Esophagus squamous epithelium (tissue), 5 donors: ENCODE measurements around the gene SSC5D. TPM values are rescaled to one million over a fixed set of nuclear protein-coding genes. Genes with fewer than 3 reads are reported as not detected.

Experiments
- DNase-seq: peaks from one replicate; lab custom pipeline; 2025; lab: John Stamatoyannopoulos, UW
- H3K27ac ChIP-seq, 4 donors: fragments of 200-600 bp; sonication (generic); one replicate each; pipeline ENCODE4 v1.5.1; 2016 to 2019; ENCODE audit warnings: mild to moderate bottlenecking in 1 of 4
- H3K27me3 ChIP-seq, 4 donors: fragments of 200-600 bp; sonication (generic); 1 replicate in 3 of 4; 2 replicates in 1 of 4; pipeline versions ENCODE4 v1.5.1 to v1.6.0; 2017 to 2021; ENCODE audit warnings: antibody characterized with exemption in 1 of 4
- H3K36me3 ChIP-seq, 3 donors: fragments of 200-600 bp; sonication (generic); one replicate each; pipeline ENCODE4 v1.5.1; 2016 to 2019
- H3K4me1 ChIP-seq, 3 donors: fragments of 200-600 bp; sonication (generic); one replicate each; pipeline ENCODE4 v1.5.1; 2017 to 2019
- H3K4me3 ChIP-seq, 4 donors: fragments of 200-600 bp; sonication (generic); 1 replicate in 3 of 4; 2 replicates in 1 of 4; pipeline ENCODE4 v1.5.1; 2016 to 2019; ENCODE audit warnings: mild to moderate bottlenecking in 2 of 4, moderate library complexity in 1 of 4
- H3K9me3 ChIP-seq, 3 donors: fragments of 200-600 bp; sonication (generic); one replicate each; pipeline ENCODE4 v1.5.1; 2016 to 2019
- POLR2A ChIP-seq, 4 donors: fragments of 450-650 bp; IDR thresholded peaks; one replicate each; pipeline ENCODE4 v1.6.1; 2017; ENCODE audit warnings: antibody characterized with exemption in 4 of 4, mild to moderate bottlenecking in 4 of 4, moderate library complexity in 3 of 4
- WGBS, 2 donors: methylation state at CpG; one replicate each; pipeline ENCODE4 v1.1.5; 2018; 5-methylcytosine and 5-hydroxymethylcytosine counted together
- intact Hi-C: fragments of 100-400 bp; cut with DNase I; formaldehyde crosslinking; loops from one replicate; pipeline ENCODE4 v1.15.0; 2022
- total RNA-seq, 4 donors: library from RNA; depleted of rRNA; stranded (reverse); fragments of >200 nt; gene quantifications; one replicate each; pipeline ENCODE4 v1.1.0, GENCODE V29; 2016
- TF ChIP-seq, protein P1 (sequence below), 6 experiments: fragments of 450-650 bp in 4 of 6; fragments of 200-600 bp in 2 of 6; sonication (generic) in 2 of 6; IDR thresholded peaks; one replicate each; pipeline ENCODE4 v1.5.1; 2016 to 2019; ENCODE audit warnings: antibody characterized with exemption in 6 of 6, mild to moderate bottlenecking in 4 of 6, moderate library complexity in 4 of 6
- donor health status: DM: yes; HTN: yes; CAD: no.

SSC5D gene
- total RNA-seq, 4 donors from 2014 or later: 0.40 to 5.0 (median 0.68) TPM

DNA sequence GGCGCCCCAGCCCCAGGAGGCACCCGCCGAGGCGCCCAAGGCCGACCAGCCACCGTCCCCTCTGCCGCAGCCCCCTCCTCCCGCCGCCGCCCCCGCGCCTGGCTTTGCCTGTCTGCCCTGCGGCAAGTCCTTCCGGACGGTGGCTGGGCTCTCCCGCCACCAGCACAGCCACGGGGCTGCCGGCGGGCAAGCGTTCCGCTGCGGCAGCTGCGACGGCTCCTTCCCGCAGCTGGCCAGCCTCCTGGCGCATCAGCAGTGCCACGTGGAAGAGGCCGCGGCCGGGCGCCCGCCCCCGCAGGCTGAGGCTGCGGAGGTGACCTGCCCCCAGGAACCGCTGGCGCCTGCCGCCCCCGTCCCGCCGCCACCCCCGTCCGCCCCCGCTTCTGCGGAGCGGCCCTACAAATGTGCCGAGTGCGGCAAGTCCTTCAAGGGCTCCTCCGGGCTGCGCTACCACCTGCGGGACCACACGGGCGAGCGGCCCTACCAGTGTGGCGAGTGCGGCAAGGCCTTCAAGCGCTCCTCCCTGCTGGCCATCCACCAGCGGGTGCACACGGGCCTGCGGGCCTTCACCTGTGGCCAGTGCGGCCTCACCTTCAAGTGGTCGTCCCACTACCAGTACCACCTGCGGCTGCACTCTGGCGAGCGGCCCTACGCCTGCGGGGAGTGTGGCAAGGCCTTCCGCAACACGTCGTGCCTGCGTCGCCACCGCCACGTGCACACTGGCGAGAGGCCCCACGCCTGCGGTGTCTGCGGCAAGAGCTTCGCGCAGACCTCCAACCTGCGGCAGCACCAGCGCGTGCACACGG lies 5.9 kb upstream of the SSC5D start:
- no peak for TF ChIP-seq POLR2A (IDR thresholded peaks at IDR 0.05)
- TF ChIP-seq, protein P1, sequence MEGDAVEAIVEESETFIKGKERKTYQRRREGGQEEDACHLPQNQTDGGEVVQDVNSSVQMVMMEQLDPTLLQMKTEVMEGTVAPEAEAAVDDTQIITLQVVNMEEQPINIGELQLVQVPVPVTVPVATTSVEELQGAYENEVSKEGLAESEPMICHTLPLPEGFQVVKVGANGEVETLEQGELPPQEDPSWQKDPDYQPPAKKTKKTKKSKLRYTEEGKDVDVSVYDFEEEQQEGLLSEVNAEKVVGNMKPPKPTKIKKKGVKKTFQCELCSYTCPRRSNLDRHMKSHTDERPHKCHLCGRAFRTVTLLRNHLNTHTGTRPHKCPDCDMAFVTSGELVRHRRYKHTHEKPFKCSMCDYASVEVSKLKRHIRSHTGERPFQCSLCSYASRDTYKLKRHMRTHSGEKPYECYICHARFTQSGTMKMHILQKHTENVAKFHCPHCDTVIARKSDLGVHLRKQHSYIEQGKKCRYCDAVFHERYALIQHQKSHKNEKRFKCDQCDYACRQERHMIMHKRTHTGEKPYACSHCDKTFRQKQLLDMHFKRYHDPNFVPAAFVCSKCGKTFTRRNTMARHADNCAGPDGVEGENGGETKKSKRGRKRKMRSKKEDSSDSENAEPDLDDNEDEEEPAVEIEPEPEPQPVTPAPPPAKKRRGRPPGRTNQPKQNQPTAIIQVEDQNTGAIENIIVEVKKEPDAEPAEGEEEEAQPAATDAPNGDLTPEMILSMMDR (IDR thresholded peaks at IDR 0.05): no peak
- H3K4me1 ChIP-seq: peaks cover 38 to 50% (median 45%) of the 10 kb centered on the region in 3 donors
- no peak for DNase-seq

DNA sequence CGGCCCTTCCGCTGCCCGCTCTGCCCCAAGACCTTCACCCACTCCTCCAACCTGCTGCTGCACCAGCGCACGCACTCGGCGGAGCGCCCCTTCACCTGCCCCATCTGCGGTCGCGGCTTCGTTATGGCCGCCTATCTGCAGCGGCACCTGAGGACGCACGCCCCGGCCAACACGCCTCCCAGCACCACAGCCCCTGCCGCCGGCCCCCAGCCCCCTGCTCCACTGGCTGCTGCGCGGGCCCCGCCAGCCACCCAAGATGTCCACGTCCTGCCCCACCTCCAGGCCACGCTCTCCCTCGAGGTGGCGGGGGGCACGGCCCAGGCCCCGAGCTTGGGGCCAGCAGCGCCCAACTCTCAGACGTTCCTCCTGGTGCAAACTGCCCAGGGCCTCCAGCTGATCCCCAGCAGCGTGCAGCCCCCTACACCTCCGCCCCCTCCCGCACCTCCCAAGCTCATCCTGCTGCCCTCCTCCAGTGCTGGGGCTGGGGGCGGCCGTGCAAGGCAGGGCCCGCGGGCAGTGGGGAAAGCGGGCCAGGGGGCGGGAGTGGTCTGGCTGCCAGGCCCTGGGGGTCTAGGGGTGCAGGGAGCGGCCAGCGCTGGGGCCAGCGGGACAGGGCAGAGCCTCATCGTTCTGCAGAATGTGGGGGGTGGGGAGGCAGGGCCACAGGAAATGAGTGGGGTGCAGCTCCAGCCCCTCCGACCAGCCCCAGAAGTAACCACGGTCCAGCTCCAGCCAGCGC lies 5.1 kb upstream of the SSC5D start:
- intact Hi-C loops: no loop called here
- Histone ChIP-seq H3K4me3 (no peak overlapping the region), H3K4me1 (peaks cover 38 to 50% (median 38%) of the 10 kb centered on the region in 3 donors), H3K9me3 (no peaks in the 10 kb centered on the region), H3K36me3 (peaks cover 0 to 37% (median 21%) of the 10 kb centered on the region in 3 donors), H3K27me3 (no peaks in the 10 kb centered on the region), H3K27ac (no peak overlapping the region)
- no peak for TF ChIP-seq POLR2A (IDR thresholded peaks at IDR 0.05)
- TF ChIP-seq, protein P1 (IDR thresholded peaks at IDR 0.05): no peak
- 90% methylated on average over 8 of the region's 47 CpGs; no CpG with 5 or more reads in 1 of the 2 donors for WGBS, 2 donors
- DNase-seq: no peak

More for the DNA sequence above, 5.9 kb upstream of the SSC5D start:
- intact Hi-C loops: no loop called here
- Histone ChIP-seq H3K4me3 (no peak overlapping the region), H3K27ac (no peak overlapping the region), H3K27me3 (no peaks in the 10 kb centered on the region), H3K9me3 (no peaks in the 10 kb centered on the region), H3K36me3 (peaks cover 0 to 37% (median 21%) of the 10 kb centered on the region in 3 donors)
- WGBS, 2 donors: 93% methylated on average over 3 of the region's 83 CpGs; no CpG with 5 or more reads in 1 of the 2 donors

DNA sequence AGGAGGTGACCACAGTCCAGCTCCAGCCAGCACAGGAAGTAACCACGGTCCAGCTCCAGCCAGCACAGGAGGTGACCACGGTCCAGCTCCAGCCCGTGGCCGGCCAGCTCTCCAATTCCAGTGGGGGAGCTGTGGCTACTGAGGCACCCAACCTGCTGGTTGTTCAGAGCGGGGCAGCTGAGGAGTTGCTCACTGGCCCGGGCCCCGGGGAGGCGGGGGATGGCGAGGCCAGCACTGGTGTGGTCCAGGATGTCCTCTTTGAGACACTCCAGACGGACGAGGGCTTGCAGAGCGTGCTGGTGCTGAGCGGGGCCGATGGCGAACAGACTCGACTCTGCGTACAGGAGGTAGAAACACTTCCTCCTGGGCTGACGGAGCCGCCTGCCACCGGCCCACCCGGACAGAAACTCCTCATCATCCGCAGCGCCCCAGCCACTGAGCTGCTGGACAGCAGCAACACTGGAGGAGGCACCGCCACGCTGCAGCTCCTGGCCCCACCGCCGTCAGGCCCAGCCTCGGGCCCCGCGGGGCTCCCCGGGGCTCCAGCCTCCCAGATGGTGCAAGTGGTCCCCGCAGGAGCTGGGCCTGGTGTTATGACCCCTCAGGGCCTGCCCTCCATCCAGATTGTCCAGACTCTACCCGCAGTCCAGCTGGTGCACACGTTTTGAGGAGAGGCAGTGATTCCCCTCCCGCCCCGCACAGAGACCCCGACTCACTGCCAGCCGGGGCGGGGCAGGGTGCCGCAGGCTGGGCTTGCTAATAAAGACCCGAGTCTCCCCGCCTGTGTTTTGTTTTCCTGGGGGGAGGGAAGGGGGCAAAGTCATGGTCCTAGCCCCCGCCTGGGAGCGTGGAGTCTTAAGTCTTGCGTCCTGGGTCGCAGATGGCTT lies 4.3 kb upstream of the SSC5D start:
- no peak for DNase-seq
- intact Hi-C loops: no loop called here
- Histone ChIP-seq H3K4me3 (peak overlapping the region in 2 of 4 donors; percentile 61 to 82), H3K27ac (peak overlapping the region in 3 of 4 donors; percentile 86 to 94 (median 90)), H3K4me1 (peaks cover 35 to 53% (median 36%) of the 10 kb centered on the region in 3 donors), H3K27me3 (peaks cover 0 to under 1% (median 0%) of the 10 kb centered on the region in 4 donors), H3K9me3 (no peaks in the 10 kb centered on the region), H3K36me3 (peaks cover 0 to 37% (median 21%) of the 10 kb centered on the region in 3 donors)
- TF ChIP-seq, protein P1 (IDR thresholded peaks at IDR 0.05): no peak
- TF ChIP-seq POLR2A (IDR thresholded peaks at IDR 0.05): no peak
- 74 to 82% methylated on average over 10 to 12 of the region's 46 CpGs for WGBS, 2 donors

DNA sequence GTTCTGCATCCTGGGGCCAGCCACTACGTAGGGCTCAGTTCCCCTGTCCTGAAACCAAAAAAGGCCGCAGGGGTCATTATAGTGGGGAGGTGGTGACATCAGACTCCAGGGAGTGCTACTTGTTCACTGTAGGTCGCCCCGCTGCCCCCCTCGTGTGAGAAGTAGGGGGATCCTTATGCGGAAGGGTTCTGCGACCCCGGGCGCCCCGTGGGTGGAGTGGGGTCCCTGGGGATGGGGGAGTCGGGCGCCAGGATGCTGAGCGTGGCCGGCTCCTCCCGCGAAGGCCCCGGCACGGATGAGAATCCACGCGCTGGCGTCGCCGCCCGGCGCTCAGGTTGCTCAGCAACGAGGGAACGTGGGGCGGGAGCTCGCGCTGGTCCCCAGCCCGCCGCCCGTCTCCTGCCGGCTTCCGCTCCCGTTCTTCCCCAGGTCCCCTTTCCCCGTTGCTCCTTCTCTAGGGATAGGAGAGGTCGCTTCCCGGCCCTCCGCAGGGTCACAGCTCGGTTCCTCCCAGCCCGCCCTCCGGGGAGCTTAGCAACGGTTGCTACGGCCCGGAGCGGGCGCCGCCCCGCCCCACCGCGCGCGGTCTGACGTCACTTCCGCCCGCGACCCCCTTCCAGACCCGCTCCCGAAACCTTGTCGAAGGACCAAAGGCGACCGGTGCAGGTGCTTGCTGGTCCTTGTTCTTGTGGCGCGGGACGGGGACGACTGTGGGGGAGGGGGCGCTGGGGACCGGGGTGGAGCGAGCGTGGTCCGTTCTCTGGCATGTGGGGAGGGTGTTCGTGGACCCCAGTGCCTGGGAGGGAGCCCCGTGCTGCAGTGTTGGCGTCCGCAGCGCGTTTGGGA lies 3.4 kb upstream of the SSC5D start, which contains the start of gene NAT14:
TSS of gene NAT14 (plus strand) at position 596 of the 846 bp plus-strand sequence. CDS start 521 bp downstream, outside the sequence.
- Histone ChIP-seq H3K27ac (peak within 1 kb of the TSS; percentile 77 to 94 (median 88)), H3K4me3 (peak within 1 kb of the TSS; percentile 27 to 82 (median 56)), H3K36me3 (peaks cover 0 to 37% (median 21%) of the 10 kb centered on the region in 3 donors), H3K9me3 (no peaks in the 10 kb centered on the region), H3K27me3 (peaks cover 0 to 9% (median 0%) of the 10 kb centered on the region in 4 donors), H3K4me1 (peaks cover 35 to 61% (median 42%) of the 10 kb centered on the region in 3 donors)
- WGBS, 2 donors: 0% methylated on average over 11 to 30 of the region's 78 CpGs
- TF ChIP-seq POLR2A (IDR thresholded peaks at IDR 0.05): no peak
- TF ChIP-seq, protein P1 (IDR thresholded peaks at IDR 0.05): no peak
- DNase-seq: no peak
- intact Hi-C loops: no loop called here
